GM10266 (cell line): ENCODE data around the gene VAX1.
"Not testable (repeated sequence)": the region's sequence is repeated elsewhere in the genome, so short reads cannot be mapped to it uniquely, and the experiment has no call there.

Experiments
- DNase-seq: peaks from one replicate; pipeline ENCODE4 v3.0.0; 2012; ENCODE audit errors: extremely low spot score
- TF ChIP-seq, protein P1 (sequence below): IDR thresholded peaks from 2 replicates; pipeline ENCODE4 v1.5.1; 2012; ENCODE audit warnings: mild to moderate bottlenecking, low read depth; ENCODE audit not compliant: control insufficient read depth, insufficient read depth; ENCODE audit errors: missing control alignments

The VAX1 gene

DNA sequence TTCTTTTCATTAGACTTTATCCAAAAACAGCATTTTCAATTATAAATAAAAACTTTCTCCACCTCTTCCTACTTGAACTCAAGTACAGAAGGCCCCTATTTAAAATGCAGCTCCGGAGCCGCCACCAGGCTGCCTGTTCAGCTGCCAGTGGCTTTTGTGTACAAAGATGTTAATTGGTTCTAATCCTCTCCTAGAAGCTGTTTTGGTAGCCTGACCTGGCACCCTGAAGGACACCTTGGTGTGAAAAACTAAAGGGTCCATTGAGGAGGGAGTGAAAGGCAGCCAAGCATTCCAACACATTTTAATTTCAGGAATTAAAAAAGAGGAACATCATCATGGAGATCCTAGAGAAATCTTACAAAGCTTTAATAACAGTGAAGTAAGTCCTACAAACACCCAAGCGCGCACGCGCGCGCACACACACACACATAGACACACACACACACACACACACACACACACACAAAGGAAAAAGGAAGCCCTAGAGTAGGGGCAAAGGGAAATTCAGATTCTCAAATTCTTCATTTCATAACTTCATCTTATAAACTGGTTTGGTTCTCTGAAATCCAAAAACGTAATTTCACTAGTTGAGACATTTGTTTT, 41.4 kb downstream of the VAX1 start:
- DNase-seq: no peak
- TF ChIP-seq, protein P1, sequence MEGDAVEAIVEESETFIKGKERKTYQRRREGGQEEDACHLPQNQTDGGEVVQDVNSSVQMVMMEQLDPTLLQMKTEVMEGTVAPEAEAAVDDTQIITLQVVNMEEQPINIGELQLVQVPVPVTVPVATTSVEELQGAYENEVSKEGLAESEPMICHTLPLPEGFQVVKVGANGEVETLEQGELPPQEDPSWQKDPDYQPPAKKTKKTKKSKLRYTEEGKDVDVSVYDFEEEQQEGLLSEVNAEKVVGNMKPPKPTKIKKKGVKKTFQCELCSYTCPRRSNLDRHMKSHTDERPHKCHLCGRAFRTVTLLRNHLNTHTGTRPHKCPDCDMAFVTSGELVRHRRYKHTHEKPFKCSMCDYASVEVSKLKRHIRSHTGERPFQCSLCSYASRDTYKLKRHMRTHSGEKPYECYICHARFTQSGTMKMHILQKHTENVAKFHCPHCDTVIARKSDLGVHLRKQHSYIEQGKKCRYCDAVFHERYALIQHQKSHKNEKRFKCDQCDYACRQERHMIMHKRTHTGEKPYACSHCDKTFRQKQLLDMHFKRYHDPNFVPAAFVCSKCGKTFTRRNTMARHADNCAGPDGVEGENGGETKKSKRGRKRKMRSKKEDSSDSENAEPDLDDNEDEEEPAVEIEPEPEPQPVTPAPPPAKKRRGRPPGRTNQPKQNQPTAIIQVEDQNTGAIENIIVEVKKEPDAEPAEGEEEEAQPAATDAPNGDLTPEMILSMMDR: no peak

DNA sequence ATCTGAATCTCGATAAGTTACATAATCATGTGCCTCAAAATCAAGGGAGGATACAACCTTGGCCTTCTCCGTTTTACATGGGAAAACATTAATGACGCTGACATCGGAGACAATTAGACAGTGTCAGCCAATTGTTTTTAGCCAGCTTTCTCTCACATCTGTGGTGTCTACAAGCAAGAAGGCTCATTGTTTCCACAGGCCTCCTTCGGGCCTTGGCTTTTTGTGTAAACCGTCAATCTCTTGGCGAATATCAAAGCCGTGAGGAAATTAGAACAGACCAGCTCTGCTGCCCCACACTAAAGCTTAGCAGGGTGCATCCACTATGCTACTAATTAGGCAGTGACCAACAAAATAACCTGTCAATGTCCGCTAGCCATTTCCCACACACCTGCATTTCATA, 43.2 kb downstream of the VAX1 start:
- TF ChIP-seq, protein P1: no peak
- no peak for DNase-seq

- DNase-seq: no peak
- TF ChIP-seq, protein P1: no peak
Measured at GRCh38 chr10:117092386-117092785, 45.7 kb downstream of the VAX1 start.

- TF ChIP-seq, protein P1: no peak
- no peak for DNase-seq
Measured at GRCh38 chr10:117090834-117091233, 47.2 kb downstream of the VAX1 start.

GRCh38 chr10:117087521-117087920, 50.5 kb downstream of the VAX1 start:
- TF ChIP-seq, protein P1: no peak
- no peak for DNase-seq

DNA sequence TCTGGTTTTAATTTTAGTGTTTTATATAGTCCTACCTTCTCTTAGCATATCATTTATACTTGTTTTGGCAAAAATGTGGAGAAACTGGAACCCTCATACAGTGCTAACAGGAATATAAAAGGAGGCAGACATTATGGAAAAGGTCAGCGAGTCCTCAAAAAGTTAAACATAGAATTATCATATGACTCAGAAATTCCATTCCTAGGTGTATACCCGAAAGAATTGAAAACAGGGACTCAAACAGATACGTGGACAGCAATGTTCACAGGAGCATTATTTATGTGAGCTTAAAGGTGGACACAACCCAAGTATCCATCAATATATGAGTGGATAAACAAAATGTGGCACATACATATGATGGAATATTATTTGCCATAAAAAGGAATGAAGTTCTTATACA, 51.5 kb downstream of the VAX1 start:
- TF ChIP-seq, protein P1: no peak
- DNase-seq: no peak

DNA sequence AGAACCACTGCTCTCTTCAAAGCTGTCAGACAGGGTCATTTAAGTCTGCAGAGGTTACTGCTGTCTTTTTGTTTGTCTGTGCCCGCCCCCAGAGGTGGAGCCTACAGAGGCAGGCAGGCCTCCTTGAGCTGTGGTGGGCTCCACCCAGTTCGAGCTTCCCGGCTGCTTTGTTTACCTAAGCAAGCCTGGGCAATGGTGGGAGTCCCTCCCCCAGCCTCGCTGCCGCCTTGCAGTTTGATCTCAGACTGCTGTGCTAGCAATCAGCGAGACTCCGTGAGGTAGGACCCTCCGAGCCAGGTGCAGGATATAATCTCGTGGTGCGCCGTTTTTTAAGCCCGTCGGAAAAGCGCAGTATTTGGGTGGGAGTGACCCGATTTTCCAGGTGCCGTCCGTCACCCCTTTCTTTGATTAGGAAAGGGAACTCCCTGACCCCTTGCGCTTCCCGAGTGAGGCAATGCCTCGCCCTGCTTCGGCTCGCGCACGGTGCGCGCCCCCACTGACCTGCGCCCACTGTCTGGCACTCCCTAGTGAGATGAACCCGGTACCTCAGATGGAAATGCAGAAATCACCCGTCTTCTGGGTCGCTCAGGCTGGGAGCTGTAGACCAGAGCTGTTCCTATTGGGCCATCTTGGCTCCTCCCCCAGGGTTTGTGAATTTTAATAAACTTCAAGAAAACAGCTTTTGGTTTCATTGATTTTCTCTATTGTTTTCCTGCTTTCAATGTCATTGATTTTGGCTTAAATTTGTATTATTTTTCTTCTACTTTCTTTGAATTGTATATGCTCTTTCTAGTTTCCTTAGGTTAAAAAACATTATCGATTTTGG, 53.4 kb downstream of the VAX1 start:
- not testable (repeated sequence) for DNase-seq
